Iris pigment epithelial cell (primary cell): ENCODE data around the gene CAD.
A peak's percentile ranks its signal among the peaks of the same experiment; 100 is the strongest.

Experiments used
- DNase-seq: peaks from one replicate; pipeline ENCODE4 v3.0.0-alpha.2; 2011; ENCODE audit warnings: low read depth

CAD gene

DNA sequence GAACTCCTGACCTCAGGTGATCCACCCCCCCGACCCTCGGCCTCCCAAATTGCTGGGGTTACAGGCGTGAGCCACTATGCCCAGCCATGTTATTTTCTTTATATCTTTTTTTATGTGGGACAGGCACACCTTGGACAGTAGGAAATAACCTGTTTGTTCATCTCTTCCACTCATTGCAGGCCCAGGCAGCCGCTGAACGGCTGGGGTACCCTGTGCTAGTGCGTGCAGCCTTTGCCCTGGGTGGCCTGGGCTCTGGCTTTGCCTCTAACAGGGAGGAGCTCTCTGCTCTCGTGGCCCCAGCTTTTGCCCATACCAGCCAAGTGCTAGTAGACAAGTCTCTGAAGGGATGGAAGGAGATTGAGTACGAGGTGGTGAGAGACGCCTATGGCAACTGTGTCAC, 8.4 kb downstream of the CAD start:
- no peak for DNase-seq

DNA sequence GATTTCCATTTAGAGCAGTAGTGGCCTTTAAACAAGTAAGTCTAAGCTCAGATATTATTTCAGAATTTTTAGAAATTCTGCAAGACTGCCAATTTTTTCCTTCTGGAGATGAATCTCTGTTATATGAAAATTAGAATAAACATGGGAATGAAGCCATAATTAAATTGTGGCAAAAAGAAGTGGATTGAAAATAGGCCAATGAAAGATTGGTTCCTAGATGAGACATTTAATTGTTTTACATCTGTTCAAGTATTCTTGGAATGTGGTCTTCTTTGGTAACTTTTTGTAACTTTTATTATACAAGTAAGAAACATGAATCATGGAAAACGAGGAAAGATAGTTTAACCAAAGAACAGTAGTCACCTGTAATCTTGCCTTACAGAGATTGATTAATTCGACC, 10.3 kb downstream of the CAD start:
- DNase-seq = no peak

- DNase-seq = no peak
These were observed 14.8 kb downstream of the CAD start for GRCh38 chr2:27231921-27232320.

- no peak for DNase-seq
These were observed 16.2 kb downstream of the CAD start for GRCh38 chr2:27233341-27233740.

- no peak for DNase-seq
These were observed 19.0 kb downstream of the CAD start for GRCh38 chr2:27236136-27236535.

GRCh38 chr2:27236626-27237025, 19.5 kb downstream of the CAD start:
- no peak for DNase-seq

- DNase-seq = no peak
These were observed 20.3 kb downstream of the CAD start for GRCh38 chr2:27237341-27237945.

DNA sequence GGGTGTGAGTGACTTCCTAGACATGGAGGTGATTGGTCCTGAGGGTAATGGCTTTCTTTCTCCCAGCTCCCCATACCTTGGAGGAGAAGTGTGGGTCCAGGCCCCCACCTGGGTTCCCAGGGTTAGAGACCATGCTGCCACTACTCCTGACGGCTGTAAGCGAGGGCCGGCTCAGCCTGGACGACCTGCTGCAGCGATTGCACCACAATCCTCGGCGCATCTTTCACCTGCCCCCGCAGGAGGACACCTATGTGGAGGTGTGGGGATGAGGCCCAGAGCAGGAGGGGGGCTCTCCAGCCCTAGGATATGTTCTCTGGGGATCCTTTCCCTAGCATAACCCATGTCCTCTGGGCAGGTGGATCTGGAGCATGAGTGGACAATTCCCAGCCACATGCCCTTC, 21.8 kb downstream of the CAD start:
- no peak for DNase-seq

DNA sequence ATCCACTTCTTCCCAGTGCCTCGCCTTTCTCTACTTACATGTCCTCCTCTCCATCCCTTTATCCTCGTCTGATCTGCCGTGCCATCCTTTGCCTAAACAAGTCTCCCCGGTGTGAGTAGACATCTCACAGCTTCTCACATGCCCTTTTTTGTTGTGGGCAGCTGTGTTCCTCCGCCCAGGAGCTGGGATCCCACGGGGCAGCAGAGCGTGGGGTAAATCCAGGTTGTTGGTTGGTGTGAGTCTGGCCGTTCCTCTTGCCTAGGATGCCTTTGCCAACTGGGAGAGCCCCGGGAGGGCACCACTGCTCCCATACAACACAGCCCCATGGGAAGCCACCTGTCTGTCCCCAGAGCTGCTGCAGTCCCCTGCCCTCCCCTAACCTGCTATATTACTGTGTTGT, 23.2 kb downstream of the CAD start:
- no peak for DNase-seq

- no peak for DNase-seq
These were observed 24.8 kb downstream of the CAD start for GRCh38 chr2:27241761-27242613.

DNA sequence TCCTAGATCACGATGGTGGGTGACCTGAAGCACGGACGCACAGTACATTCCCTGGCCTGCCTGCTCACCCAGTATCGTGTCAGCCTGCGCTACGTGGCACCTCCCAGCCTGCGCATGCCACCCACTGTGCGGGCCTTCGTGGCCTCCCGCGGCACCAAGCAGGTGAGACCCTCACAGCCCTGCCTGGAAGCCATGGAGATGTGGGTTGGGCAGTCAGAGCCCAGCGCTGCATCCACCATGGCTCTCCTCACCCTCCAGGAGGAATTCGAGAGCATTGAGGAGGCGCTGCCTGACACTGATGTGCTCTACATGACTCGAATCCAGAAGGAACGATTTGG, 25.4 kb downstream of the CAD start:
- DNase-seq = no peak

GRCh38 chr2:27243391-27244130, 26.4 kb downstream of the CAD start:
- no peak for DNase-seq

- DNase-seq = no peak
These were observed 27.9 kb downstream of the CAD start for GRCh38 chr2:27245116-27245515.

GRCh38 chr2:27245626-27246025, 28.5 kb downstream of the CAD start:
- no peak for DNase-seq

GRCh38 chr2:27247893-27248292, 30.7 kb downstream of the CAD start:
- DNase-seq = no peak

- no peak for DNase-seq
These were observed 32.2 kb downstream of the CAD start for GRCh38 chr2:27249159-27249890.

- DNase-seq = peak; percentile 41
These were observed 32.9 kb downstream of the CAD start for GRCh38 chr2:27249891-27250651.

DNA sequence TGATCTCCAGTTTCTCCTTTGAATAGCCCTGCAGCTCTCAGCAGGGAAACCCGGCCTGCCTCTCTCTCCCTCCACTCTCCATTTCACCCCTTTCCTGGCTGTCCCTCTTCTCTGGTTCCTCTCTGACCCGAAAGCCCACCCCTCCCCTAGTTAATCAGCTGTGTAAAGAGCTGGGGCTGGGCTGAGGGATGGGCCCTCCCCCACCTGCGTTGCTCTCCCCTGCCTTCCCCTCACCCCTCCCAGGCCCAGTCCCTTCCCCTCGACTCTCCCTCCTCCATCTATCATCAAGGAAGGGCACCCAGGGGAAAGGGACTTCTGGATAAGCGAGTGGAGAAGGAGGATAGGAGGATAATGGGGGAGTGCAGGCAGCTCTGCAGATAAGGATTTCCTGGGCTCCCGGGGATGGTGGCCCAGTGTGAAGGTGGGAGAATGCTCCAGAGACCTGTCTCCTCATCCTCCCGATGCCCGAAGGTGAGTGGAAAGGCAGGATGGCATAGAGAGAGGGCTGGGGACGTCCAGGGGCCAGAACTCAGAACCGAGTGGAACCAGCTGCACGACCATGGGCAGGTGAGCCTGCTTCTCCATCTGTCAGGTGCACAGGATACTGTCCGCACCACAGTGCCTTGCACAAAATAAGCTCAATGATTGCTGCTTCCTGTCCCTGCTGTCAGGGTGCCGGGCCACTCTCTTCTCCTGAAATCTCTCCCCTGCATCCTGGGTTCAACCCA, 33.6 kb downstream of the CAD start:
- no peak for DNase-seq

DNA sequence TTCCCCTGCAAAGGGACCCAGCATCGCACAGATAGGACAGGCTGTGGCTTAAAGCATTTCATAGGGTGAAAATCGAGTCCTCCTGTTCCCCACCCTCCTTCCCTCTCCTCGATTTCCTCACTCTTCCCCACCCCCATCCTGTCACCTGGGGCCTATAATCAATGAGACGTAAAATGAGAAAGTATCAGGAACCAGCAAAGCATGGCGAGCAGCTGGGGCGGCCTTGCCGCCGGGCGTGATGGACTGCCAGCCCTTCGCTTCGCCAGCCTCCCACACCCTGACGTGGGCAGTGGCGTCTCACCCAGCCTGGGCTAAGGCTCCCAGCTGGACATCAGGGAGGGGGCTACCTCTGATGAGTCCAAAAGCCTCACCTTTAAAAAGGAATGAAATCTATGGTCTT, 34.6 kb downstream of the CAD start:
- no peak for DNase-seq

GRCh38 chr2:27255187-27255586, 38.0 kb downstream of the CAD start:
- no peak for DNase-seq

GRCh38 chr2:27255660-27256059, 38.5 kb downstream of the CAD start:
- peak; percentile 44 for DNase-seq
